MCF 10A (cell line): ENCODE data around the gene MTUS2. TPM values are rescaled to one million over a fixed set of nuclear protein-coding genes. Genes with fewer than 3 reads are reported as not detected.

ENCODE experiments used
- BruUV-seq: library from RNA; stranded (reverse); fragments of 400-500 nt; replicated peaks from 2 replicates; lab custom pipeline; 2021; lab: Mats Ljungman, UMichigan
- CTCF ChIA-PET: fragments of 300-600 bp; sonication (Branson Sonifier 250); formaldehyde crosslinking; extraction: SDS; loops from one replicate; lab custom pipeline; 2021; ENCODE audit warnings: antibody characterized with exemption, inconsistent platforms; lab: Yijun Ruan, JAX
- POLR2A ChIA-PET: fragments of 300-600, 350-650 bp; sonication (Branson Sonifier 250); formaldehyde crosslinking; extraction: SDS; loops from one replicate; lab custom pipeline; 2020; ENCODE audit warnings: antibody characterized with exemption, inconsistent platforms; lab: Yijun Ruan, JAX
- DNase-seq: peaks from one replicate; pipeline ENCODE4 v3.0.0-alpha.2; 2018; ENCODE audit not compliant: unreplicated experiment
- H3K27ac Mint-ChIP-seq: one replicate; pipeline ENCODE4 v1.8.0; 2022; ENCODE audit warnings: mild to moderate bottlenecking, low read depth, mixed read lengths; ENCODE audit not compliant: unreplicated experiment
- H3K27me3 Mint-ChIP-seq: one replicate; pipeline ENCODE4 v1.8.0; 2022; ENCODE audit warnings: mixed read lengths; ENCODE audit not compliant: insufficient read depth, unreplicated experiment
- H3K36me3 Mint-ChIP-seq: one replicate; pipeline ENCODE4 v1.8.0; 2022; ENCODE audit warnings: mild to moderate bottlenecking, moderate library complexity, mixed read lengths; ENCODE audit not compliant: insufficient read depth, unreplicated experiment
- H3K4me1 Mint-ChIP-seq: one replicate; pipeline ENCODE4 v1.8.0; 2022; ENCODE audit warnings: mixed read lengths; ENCODE audit not compliant: insufficient read depth, unreplicated experiment
- H3K4me3 Mint-ChIP-seq: one replicate; pipeline ENCODE4 v1.8.0; 2022; ENCODE audit warnings: mild to moderate bottlenecking, moderate library complexity, mixed read lengths; ENCODE audit not compliant: unreplicated experiment
- H3K9me3 Mint-ChIP-seq: one replicate; pipeline ENCODE4 v1.8.0; 2022; ENCODE audit warnings: mixed read lengths; ENCODE audit not compliant: unreplicated experiment
- intact Hi-C: fragments of 100-400 bp; cut with micrococcal nuclease; formaldehyde crosslinking; loops from 2 replicates; pipeline ENCODE4 v1.14.1; 2022
- total RNA-seq: library from RNA; stranded (reverse); gene quantifications from 2 replicates; pipeline ENCODE4 v1.2.3, GENCODE V29; 2022
- TF ChIP-seq, protein P1 (sequence below): fragments of 200-600 bp; IDR thresholded peaks from one replicate; pipeline ENCODE4 v1.8.0; 2022; ENCODE audit warnings: antibody characterized with exemption, mild to moderate bottlenecking; ENCODE audit not compliant: unreplicated experiment

The MTUS2 gene
- total RNA-seq, 1 experiment from 2014 or later, result not detected

DNA sequence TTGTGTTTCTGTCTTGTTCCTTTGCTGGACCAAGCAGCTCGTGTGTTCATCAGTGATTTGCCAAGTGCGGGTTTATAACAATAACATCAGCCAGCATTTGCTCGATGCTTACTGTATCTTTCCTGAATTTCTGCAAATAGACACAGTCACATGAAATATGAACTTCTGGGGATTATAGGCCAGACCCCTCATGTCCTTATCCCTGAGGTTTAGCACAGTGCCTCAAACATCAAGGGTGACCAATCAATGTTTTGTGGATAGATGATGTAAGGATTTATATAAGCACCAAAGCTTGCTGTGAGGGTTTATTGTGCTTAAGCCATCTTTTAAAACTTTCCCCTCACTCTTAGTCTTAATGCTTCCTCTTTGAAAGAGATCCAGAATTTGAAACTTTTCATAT lies 451.5 kb downstream of the MTUS2 start:
- Mint-ChIP-seq H3K4me1 (no peaks in the 10 kb centered on the region), H3K27me3 (peaks cover 54% of the 10 kb centered on the region), H3K9me3 (peaks cover 7% of the 10 kb centered on the region), H3K27ac (no peak overlapping the region), H3K36me3 (no peaks in the 10 kb centered on the region), H3K4me3 (no peak overlapping the region)
- ChIA-PET POLR2A (no interaction called here), CTCF (no interaction called here)
- no peak for DNase-seq
- BruUV-seq, result no TSS peak
- TF ChIP-seq, protein P1, sequence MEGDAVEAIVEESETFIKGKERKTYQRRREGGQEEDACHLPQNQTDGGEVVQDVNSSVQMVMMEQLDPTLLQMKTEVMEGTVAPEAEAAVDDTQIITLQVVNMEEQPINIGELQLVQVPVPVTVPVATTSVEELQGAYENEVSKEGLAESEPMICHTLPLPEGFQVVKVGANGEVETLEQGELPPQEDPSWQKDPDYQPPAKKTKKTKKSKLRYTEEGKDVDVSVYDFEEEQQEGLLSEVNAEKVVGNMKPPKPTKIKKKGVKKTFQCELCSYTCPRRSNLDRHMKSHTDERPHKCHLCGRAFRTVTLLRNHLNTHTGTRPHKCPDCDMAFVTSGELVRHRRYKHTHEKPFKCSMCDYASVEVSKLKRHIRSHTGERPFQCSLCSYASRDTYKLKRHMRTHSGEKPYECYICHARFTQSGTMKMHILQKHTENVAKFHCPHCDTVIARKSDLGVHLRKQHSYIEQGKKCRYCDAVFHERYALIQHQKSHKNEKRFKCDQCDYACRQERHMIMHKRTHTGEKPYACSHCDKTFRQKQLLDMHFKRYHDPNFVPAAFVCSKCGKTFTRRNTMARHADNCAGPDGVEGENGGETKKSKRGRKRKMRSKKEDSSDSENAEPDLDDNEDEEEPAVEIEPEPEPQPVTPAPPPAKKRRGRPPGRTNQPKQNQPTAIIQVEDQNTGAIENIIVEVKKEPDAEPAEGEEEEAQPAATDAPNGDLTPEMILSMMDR, result no peak
- intact Hi-C loops, result no loop called here

DNA sequence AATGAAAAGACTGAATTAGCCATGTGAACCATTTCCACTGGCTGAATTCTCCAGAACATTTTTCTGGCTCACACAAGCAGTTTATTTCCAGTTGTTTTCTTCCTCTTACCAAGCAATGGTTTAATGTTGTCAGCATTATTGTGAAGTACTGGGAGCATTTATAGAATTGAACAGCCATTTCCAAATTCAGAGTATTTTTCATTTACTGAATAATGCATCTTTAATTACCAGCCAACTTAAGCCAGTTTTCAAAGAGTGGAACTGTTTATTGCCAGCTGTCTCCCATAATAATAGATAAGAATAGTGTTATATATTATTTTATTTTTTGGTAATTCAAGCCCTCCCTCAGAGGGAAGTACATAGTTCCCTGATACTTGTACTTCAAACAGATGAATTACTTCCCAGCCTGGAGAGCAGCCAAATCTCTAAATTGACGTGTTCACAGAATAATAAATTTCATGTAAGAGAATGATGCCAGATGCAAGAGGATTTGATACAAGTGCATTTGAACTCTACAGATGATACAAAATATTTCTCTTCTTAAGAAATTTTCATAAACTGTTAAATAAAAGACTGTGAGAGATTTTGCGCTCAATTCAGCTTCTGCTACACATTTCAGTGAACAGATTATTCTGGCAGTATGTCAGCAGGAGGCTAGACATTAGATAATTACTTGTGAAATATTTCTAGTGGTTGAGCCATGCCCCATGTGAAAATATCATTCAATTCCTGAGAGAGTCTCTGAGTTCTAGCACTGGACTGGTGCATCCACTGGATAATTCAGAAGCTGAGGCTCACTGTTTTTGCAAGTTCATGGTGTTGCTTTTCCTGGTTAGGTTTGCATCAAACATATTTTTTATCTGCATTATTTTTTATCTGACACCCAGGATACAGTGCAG lies 459.5 kb downstream of the MTUS2 start:
- Mint-ChIP-seq H3K27me3 (peaks cover 39% of the 10 kb centered on the region), H3K36me3 (no peaks in the 10 kb centered on the region), H3K9me3 (no peaks in the 10 kb centered on the region), H3K4me1 (no peaks in the 10 kb centered on the region), H3K4me3 (no peak overlapping the region), H3K27ac (no peak overlapping the region)
- intact Hi-C loops, result no loop called here
- BruUV-seq, result no TSS peak
- ChIA-PET CTCF (no interaction called here), POLR2A (no interaction called here)
- DNase-seq, result no peak
- TF ChIP-seq, protein P1, result no peak

DNA sequence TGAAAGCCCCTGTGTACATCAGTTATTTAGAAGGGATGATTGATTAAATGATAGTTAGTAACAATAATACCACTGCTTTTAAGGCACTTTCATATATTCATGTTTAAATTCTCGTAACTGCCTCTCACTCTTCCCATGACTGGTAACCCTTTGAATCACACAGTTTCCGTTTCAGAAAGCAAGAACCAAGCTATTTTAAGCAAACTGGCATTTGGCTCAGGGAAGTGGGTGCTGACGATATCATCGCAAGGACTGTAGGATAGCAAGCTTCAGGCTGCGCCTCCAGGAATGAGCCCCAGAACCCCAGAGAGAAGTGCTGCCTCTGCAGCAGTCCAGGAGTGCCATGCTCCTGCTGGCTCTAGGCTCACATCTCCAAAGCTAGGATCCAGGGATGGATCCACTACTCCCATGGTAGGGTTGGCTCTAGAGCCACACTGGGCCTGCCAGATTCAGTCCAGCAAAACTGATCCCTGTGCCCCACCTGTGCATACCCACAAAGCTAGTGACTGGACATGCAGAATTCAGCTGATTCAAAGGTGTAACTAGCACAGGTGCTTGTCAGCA lies 461.9 kb downstream of the MTUS2 start:
- Mint-ChIP-seq H3K4me1 (no peaks in the 10 kb centered on the region), H3K4me3 (no peak overlapping the region), H3K27me3 (peaks cover 32% of the 10 kb centered on the region), H3K9me3 (no peaks in the 10 kb centered on the region), H3K36me3 (no peaks in the 10 kb centered on the region), H3K27ac (no peak overlapping the region)
- DNase-seq, result no peak
- CTCF ChIA-PET, result interaction anchor here (0.9 kb wide), 1 partner anchor 466 kb away, joined by 3 read pairs; no protein-coding TSS in a partner anchor
- intact Hi-C loops, result no loop called here
- BruUV-seq, result no TSS peak
- POLR2A ChIA-PET, result no interaction called here
- TF ChIP-seq, protein P1, result no peak

DNA sequence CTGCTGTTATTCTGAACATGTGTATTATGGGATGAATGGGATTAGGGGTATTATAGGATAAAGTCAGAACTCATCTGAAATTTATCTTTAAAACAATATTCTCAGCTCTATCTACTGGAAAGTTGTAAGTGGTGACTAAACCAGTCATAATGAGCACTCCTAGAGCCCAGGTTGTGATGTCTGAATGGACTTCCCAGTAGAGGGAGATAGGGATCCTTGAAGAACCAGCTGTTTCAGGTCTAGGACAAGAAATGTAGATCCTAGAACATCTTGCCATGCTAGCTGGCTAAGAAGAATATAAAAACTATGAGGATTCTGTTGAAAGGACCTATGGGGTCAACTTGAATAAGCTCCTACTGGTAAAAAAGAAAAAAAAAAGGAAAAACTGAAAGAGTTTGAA lies 464.6 kb downstream of the MTUS2 start:
- POLR2A ChIA-PET, result no interaction called here

More for the DNA sequence above, 464.6 kb downstream of the MTUS2 start:
- H3K27ac Mint-ChIP-seq, result no peak overlapping the region
- no TSS peak for BruUV-seq
- peaks cover 33% of the 10 kb centered on the region for H3K27me3 Mint-ChIP-seq
- DNase-seq, result no peak
- H3K4me3 Mint-ChIP-seq, result no peak overlapping the region
- TF ChIP-seq, protein P1, result no peak
- no peaks in the 10 kb centered on the region for H3K4me1 Mint-ChIP-seq
- intact Hi-C loops, result no loop called here
- no peaks in the 10 kb centered on the region for H3K36me3 Mint-ChIP-seq
- peaks cover 11% of the 10 kb centered on the region for H3K9me3 Mint-ChIP-seq
- CTCF ChIA-PET, result interaction anchor here (0.6 to 0.9 kb wide), 2 partner anchors 43 to 78 kb away, joined by 3 to 4 read pairs; no protein-coding TSS in a partner anchor
